Parathyroid adenoma (tissue), 2 donors: Measurements from ENCODE around the gene CEMIP.

Experiments used
- H2AFZ ChIP-seq: fragments of 300-600 bp; sonication (generic); one replicate; pipeline ENCODE4 v1.7.0; 2017; ENCODE audit warnings: antibody characterized with exemption, mild to moderate bottlenecking
- H3K27ac ChIP-seq: fragments of 300-600 bp; sonication (generic); one replicate; pipeline ENCODE4 v1.7.0; 2017
- H3K27me3 ChIP-seq: fragments of 300-600 bp; sonication (generic); one replicate; pipeline ENCODE4 v1.7.0; 2017; ENCODE audit warnings: low read length; ENCODE audit not compliant: control insufficient read depth, insufficient read depth
- H3K36me3 ChIP-seq: fragments of 300-600 bp; sonication (generic); one replicate; pipeline ENCODE4 v1.7.0; 2017; ENCODE audit warnings: low read length; ENCODE audit not compliant: control insufficient read depth, insufficient read depth
- H3K4me1 ChIP-seq: fragments of 300-600 bp; sonication (generic); one replicate; pipeline ENCODE4 v1.7.0; 2017; ENCODE audit warnings: control low read depth
- H3K4me2 ChIP-seq: fragments of 300-600 bp; sonication (generic); one replicate; pipeline ENCODE4 v1.7.0; 2017; ENCODE audit warnings: low read length
- H3K4me3 ChIP-seq: fragments of 300-600 bp; sonication (generic); one replicate; pipeline ENCODE4 v1.7.0; 2017; ENCODE audit warnings: low read depth, low read length
- H3K79me2 ChIP-seq: fragments of 300-600 bp; sonication (generic); one replicate; pipeline ENCODE4 v1.7.0; 2017; ENCODE audit warnings: control low read depth
- H3K9ac ChIP-seq: fragments of 300-600 bp; sonication (generic); one replicate; pipeline ENCODE4 v1.7.0; 2017; ENCODE audit warnings: mild to moderate bottlenecking
- H3K9me3 ChIP-seq: fragments of 300-600 bp; sonication (generic); one replicate; pipeline ENCODE4 v1.7.0; 2017; ENCODE audit warnings: low read length; ENCODE audit not compliant: control insufficient read depth
- TF ChIP-seq, protein P1 (sequence below): fragments of 300-600 bp; sonication (generic); IDR thresholded peaks from one replicate; pipeline ENCODE4 v1.7.0; 2017; ENCODE audit warnings: antibody characterized with exemption, mild to moderate bottlenecking
- donor health status: primary hyperparathyroidism.

The CEMIP gene

DNA sequence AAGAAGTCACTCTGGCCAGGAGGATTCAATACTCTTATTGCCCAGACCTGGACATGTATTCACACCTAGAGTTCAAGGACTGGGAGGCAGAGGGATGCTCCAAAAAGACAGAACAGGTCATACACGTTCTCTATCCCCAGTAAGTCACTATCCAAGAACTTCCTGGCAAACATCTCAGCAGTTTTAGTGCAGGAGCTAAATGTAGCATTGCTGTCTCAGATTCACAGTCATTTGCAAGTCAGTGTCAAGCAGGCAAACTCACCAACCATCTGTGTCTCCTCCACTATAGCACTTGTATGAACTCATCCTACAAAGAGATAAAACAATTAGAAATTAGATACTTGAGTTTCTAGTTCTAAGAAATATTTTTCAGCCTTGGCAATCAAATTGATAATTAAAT is 45.7 kb upstream of the CEMIP start:
- Histone ChIP-seq H3K79me2 (no peaks in the 10 kb centered on the region), H3K36me3 (no peaks in the 10 kb centered on the region), H3K4me1 (no peaks in the 10 kb centered on the region), H3K4me3 (no peak overlapping the region), H3K4me2 (no peak overlapping the region), H3K27me3 (no peaks in the 10 kb centered on the region), H2AFZ (no peak overlapping the region), H3K27ac (no peak overlapping the region), H3K9ac (no peak overlapping the region), H3K9me3 (no peaks in the 10 kb centered on the region)
- TF ChIP-seq, protein P1, sequence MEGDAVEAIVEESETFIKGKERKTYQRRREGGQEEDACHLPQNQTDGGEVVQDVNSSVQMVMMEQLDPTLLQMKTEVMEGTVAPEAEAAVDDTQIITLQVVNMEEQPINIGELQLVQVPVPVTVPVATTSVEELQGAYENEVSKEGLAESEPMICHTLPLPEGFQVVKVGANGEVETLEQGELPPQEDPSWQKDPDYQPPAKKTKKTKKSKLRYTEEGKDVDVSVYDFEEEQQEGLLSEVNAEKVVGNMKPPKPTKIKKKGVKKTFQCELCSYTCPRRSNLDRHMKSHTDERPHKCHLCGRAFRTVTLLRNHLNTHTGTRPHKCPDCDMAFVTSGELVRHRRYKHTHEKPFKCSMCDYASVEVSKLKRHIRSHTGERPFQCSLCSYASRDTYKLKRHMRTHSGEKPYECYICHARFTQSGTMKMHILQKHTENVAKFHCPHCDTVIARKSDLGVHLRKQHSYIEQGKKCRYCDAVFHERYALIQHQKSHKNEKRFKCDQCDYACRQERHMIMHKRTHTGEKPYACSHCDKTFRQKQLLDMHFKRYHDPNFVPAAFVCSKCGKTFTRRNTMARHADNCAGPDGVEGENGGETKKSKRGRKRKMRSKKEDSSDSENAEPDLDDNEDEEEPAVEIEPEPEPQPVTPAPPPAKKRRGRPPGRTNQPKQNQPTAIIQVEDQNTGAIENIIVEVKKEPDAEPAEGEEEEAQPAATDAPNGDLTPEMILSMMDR, result no peak

DNA sequence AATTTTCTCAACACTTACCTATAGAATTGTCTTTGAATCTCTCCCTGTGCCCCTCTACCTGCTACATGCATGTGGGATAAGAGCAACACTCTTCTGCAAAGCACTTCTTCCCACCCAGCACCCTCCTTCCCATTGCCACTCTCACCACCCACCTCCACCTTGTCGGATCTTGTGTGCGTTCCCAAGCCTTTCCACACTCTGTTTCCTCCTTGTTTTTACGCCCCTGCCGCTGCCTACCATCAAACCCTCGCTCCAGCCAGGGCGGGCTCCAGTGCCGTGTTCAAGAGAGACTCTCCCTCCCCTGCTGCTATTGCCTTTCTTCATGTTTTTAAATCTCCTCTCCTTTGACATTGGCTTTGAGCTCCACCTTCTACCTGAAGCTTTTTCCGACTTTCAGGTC is 43.8 kb upstream of the CEMIP start:
- Histone ChIP-seq H3K36me3 (no peaks in the 10 kb centered on the region), H3K9ac (no peak overlapping the region), H3K4me1 (no peaks in the 10 kb centered on the region), H3K27ac (no peak overlapping the region), H3K4me3 (no peak overlapping the region), H3K9me3 (no peaks in the 10 kb centered on the region), H3K27me3 (no peaks in the 10 kb centered on the region), H2AFZ (no peak overlapping the region), H3K4me2 (no peak overlapping the region), H3K79me2 (no peaks in the 10 kb centered on the region)
- TF ChIP-seq, protein P1, result no peak

DNA sequence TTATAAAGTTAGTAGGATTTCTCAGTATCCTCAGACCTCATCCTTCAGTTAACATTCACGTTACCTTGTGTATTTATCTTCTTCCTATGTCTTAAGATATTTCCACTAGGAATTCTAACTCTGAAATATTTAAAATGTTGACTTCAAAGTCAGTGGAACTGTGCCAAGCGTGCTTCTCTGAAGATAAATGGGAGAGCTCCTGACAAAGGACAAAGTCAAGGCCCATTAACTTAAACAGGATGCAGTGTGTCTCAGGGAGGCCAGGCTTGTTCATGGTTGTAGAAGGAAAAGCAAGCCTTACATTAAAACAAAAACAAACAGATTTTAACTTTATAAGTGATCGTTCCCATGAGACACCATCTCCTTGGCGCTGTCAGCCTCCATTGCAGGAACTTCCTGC is 42.6 kb upstream of the CEMIP start:
- Histone ChIP-seq H3K27me3 (no peaks in the 10 kb centered on the region), H3K9ac (no peak overlapping the region), H3K4me3 (no peak overlapping the region), H3K9me3 (no peaks in the 10 kb centered on the region), H3K27ac (no peak overlapping the region), H2AFZ (no peak overlapping the region), H3K36me3 (no peaks in the 10 kb centered on the region), H3K4me2 (no peak overlapping the region), H3K79me2 (no peaks in the 10 kb centered on the region), H3K4me1 (no peaks in the 10 kb centered on the region)
- TF ChIP-seq, protein P1, result no peak

DNA sequence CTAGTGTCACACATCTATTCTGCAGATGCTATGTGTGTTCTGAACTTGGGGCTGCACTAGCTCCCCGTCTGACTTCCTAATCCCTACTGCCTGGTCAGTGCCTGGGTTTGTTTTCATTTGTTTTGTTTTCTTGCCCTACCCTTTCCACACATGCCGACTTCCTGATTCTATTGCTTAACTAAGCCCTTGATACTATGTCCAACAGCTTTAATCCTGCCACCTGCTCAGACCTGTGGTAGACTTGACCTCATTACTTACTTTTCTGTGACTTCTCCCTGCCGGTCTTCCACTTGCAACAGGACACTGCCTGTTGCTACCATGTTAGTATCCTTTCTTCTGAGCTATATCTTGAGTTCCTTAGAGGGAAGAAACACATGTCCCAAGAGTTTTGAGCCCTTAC is 39.3 kb upstream of the CEMIP start:
- Histone ChIP-seq H3K4me2 (no peak overlapping the region), H3K36me3 (no peaks in the 10 kb centered on the region), H3K4me1 (no peaks in the 10 kb centered on the region), H3K27ac (no peak overlapping the region), H3K79me2 (no peaks in the 10 kb centered on the region), H3K9ac (no peak overlapping the region), H2AFZ (no peak overlapping the region), H3K9me3 (no peaks in the 10 kb centered on the region), H3K4me3 (no peak overlapping the region), H3K27me3 (no peaks in the 10 kb centered on the region)
- TF ChIP-seq, protein P1, result no peak

DNA sequence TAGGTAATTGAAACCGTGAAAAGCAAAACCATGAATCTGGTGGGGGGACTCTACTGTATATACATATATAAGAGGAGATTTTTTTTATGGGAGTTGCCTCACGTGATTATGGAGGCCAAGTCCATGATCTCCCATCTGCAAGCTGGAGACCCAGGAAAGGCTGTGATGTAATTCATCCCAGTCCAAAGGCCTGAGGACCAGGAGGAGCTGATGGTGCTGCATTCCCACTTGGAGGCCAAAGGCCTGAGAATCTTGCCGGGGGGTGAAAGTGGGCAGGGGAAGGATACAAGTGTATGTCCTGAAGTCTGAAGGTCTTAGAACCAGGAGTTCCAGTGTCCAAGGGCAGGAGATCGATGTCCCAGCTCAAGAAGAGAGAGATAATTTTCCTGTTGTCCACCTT is 37.1 kb upstream of the CEMIP start:
- Histone ChIP-seq H3K9me3 (no peaks in the 10 kb centered on the region), H3K79me2 (no peaks in the 10 kb centered on the region), H3K36me3 (no peaks in the 10 kb centered on the region), H3K27me3 (no peaks in the 10 kb centered on the region), H3K4me1 (no peaks in the 10 kb centered on the region), H3K27ac (no peak overlapping the region), H3K4me2 (no peak overlapping the region), H3K9ac (no peak overlapping the region), H2AFZ (no peak overlapping the region), H3K4me3 (no peak overlapping the region)
- TF ChIP-seq, protein P1, result no peak
